ENCODE data around the gene TRAF2.

TRAF2 gene

DNA sequence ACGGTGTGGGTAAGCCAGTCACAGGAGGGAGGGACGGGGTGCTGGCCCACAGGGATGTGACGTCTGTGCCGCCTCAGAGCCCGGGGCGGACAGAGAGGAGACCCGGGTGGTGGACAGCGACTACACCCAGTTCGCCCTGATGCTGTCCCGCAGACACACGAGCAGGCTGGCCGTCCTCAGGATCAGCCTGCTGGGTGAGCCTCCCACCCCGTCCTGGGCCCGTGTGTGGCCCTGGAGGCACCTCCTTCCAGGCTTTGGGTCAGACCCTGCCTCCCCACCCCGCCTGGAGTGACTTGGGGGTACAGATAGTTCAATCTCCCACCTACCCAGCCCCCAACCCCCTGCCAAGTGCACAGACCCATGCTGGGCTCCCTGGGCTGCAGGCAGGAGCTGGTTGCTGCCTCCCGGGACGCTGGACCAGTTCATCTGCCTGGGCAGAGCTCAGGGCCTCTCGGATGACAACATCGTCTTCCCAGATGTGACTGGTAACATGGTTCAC lies 67.5 kb downstream of the TRAF2 start:
- no peak overlapping the region for H3K4me3 ChIP-seq (ENCODE audit: extremely low read depth, insufficient read depth, low read length, poor library complexity, severe bottlenecking)
- no peak overlapping the region for H3K27ac ChIP-seq (ENCODE audit: low read depth, low read length, severe bottlenecking)
- WGBS, 2 experiments (ENCODE audit: insufficient coverage in 2 of 2), result 85 to 88% methylated on average over 11 to 18 of the region's 19 CpGs
- H3K9me3 ChIP-seq (ENCODE audit: control insufficient read depth, low read length), result peaks cover 3% of the 10 kb centered on the region
- H3K4me1 ChIP-seq (ENCODE audit: control insufficient read depth, insufficient read depth, low read length, poor library complexity, severe bottlenecking), result no peaks in the 10 kb centered on the region
- no peaks in the 10 kb centered on the region for H3K36me3 ChIP-seq (ENCODE audit: control insufficient read depth, insufficient read depth, low read length)

- H3K9me3 ChIP-seq (ENCODE audit: control insufficient read depth, low read length), result peaks cover 3% of the 10 kb centered on the region
- no peaks in the 10 kb centered on the region for H3K36me3 ChIP-seq (ENCODE audit: control insufficient read depth, insufficient read depth, low read length)
- WGBS, 2 experiments (ENCODE audit: insufficient coverage in 2 of 2), result 83 to 88% methylated on average over 15 to 18 of the region's 25 CpGs
- no peaks in the 10 kb centered on the region for H3K4me1 ChIP-seq (ENCODE audit: control insufficient read depth, insufficient read depth, low read length, poor library complexity, severe bottlenecking)
- H3K27ac ChIP-seq (ENCODE audit: low read depth, low read length, severe bottlenecking), result no peak overlapping the region
- H3K4me3 ChIP-seq (ENCODE audit: extremely low read depth, insufficient read depth, low read length, poor library complexity, severe bottlenecking), result no peak overlapping the region
These were observed 68.2 kb downstream of the TRAF2 start for GRCh38 chr9:136954270-136955083.

DNA sequence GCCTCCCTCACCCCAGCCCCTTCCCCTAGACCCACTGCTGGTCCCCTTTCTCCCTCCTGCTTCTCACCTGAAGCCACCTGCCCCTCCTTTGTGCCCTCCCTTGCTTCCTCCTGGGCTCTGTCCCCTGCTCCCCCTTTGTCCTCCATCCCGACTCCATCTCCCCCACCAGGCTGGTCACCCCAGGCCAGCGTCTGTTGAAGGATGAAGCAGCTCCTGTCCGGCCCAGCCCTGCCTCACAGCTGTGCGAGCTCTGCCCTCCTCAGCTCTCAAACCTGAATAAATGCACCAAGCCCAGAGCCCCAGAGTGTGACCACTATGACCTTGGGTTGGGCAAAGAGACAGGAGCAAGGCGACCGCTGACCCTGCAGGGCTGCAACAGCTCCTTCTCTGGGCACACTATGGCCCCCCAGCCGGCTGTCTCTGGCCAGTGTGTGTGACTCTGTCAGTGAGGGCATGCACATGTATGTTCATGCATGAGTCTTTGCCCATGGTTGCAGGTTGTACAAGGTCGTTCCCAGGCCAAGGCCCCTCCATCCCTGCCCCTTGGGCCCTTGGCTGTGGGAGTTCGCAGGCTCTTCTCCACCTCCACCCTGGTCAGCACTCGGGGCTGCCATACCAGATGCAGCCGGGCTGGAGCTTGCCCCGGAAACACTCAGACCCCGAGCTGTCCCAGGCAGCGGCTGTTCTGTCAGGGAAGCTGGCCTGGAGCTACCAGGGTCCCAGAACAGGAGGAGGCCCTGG lies 69.1 kb downstream of the TRAF2 start:
- 84 to 90% methylated on average over 13 of the region's 14 CpGs for WGBS, 2 experiments (ENCODE audit: insufficient coverage in 2 of 2)
- H3K36me3 ChIP-seq (ENCODE audit: control insufficient read depth, insufficient read depth, low read length), result no peaks in the 10 kb centered on the region
- peaks cover 3% of the 10 kb centered on the region for H3K9me3 ChIP-seq (ENCODE audit: control insufficient read depth, low read length)
- no peak overlapping the region for H3K4me3 ChIP-seq (ENCODE audit: extremely low read depth, insufficient read depth, low read length, poor library complexity, severe bottlenecking)
- H3K27ac ChIP-seq (ENCODE audit: low read depth, low read length, severe bottlenecking), result no peak overlapping the region
- no peaks in the 10 kb centered on the region for H3K4me1 ChIP-seq (ENCODE audit: control insufficient read depth, insufficient read depth, low read length, poor library complexity, severe bottlenecking)

DNA sequence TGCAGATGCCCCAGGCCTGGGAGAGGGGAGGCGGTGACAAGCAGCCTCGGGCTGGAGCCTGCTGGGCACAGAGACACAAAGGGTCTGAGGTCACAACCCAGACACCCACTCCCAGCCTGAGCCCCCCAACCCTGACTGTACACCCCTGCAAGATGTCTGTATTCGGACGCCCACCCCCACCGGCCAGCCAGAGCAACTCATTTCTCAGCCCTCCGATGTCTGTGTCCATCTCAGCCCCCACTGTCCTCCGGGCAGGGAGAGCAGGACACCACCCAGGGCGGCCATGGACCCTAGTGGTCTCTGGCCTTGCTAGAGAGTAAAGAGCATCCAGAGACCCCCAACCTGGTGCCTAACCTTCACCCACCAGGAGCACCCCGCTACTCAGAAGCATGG lies 69.6 kb downstream of the TRAF2 start:
- 100% methylated on average over 2 to 7 of the region's 9 CpGs for WGBS, 2 experiments (ENCODE audit: insufficient coverage in 2 of 2)
- H3K9me3 ChIP-seq (ENCODE audit: control insufficient read depth, low read length), result peaks cover 3% of the 10 kb centered on the region

GRCh38 chr9:136956604-136957003 lies 70.3 kb downstream of the TRAF2 start:
- no peak overlapping the region for H3K27ac ChIP-seq (ENCODE audit: low read depth, low read length, severe bottlenecking)
- WGBS, 2 experiments (ENCODE audit: insufficient coverage in 2 of 2), result 85 to 93% methylated on average over 4 of the region's 4 CpGs
- H3K4me1 ChIP-seq (ENCODE audit: control insufficient read depth, insufficient read depth, low read length, poor library complexity, severe bottlenecking), result peaks cover 3% of the 10 kb centered on the region
- no peaks in the 10 kb centered on the region for H3K36me3 ChIP-seq (ENCODE audit: control insufficient read depth, insufficient read depth, low read length)
- no peak overlapping the region for H3K4me3 ChIP-seq (ENCODE audit: extremely low read depth, insufficient read depth, low read length, poor library complexity, severe bottlenecking)
- H3K9me3 ChIP-seq (ENCODE audit: control insufficient read depth, low read length), result peaks cover 3% of the 10 kb centered on the region

More for the DNA sequence above, 69.6 kb downstream of the TRAF2 start:
- no peaks in the 10 kb centered on the region for H3K36me3 ChIP-seq (ENCODE audit: control insufficient read depth, insufficient read depth, low read length)
- H3K27ac ChIP-seq (ENCODE audit: low read depth, low read length, severe bottlenecking), result no peak overlapping the region
- no peak overlapping the region for H3K4me3 ChIP-seq (ENCODE audit: extremely low read depth, insufficient read depth, low read length, poor library complexity, severe bottlenecking)
- H3K4me1 ChIP-seq (ENCODE audit: control insufficient read depth, insufficient read depth, low read length, poor library complexity, severe bottlenecking), result peaks cover under 1% of the 10 kb centered on the region

- Histone ChIP-seq H3K4me1 (ENCODE audit: control insufficient read depth, insufficient read depth, low read length, poor library complexity, severe bottlenecking) (peaks cover 3% of the 10 kb centered on the region), H3K36me3 (ENCODE audit: control insufficient read depth, insufficient read depth, low read length) (no peaks in the 10 kb centered on the region), H3K4me3 (ENCODE audit: extremely low read depth, insufficient read depth, low read length, poor library complexity, severe bottlenecking) (no peak overlapping the region), H3K9me3 (ENCODE audit: control insufficient read depth, low read length) (peaks cover 3% of the 10 kb centered on the region), H3K27ac (ENCODE audit: low read depth, low read length, severe bottlenecking) (no peak overlapping the region)
- 83 to 88% methylated on average over 1 of the region's 1 CpG for WGBS, 2 experiments (ENCODE audit: insufficient coverage in 2 of 2)
These were observed 71.1 kb downstream of the TRAF2 start for GRCh38 chr9:136957461-136957860.

DNA sequence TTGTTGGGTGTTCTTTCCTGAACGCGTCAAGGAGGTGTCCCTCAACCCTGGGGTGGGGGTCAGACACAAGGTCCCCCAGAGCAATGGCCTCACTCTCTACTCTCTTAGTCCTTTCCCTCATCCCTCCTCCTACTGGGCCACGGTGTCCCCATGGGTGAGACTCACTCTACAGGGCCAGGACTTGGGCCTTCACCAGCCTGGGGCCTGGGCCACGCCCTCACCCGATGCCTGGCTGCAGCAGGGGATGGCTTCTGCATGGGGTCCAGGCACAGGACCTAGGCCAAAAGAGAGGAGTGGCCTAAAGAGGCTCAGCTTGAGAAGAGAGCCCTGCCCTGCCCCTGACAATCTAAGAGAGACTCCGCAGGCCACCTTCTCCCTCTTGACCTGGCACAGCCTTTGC lies 71.6 kb downstream of the TRAF2 start:
- Histone ChIP-seq H3K4me1 (ENCODE audit: control insufficient read depth, insufficient read depth, low read length, poor library complexity, severe bottlenecking) (peaks cover 3% of the 10 kb centered on the region), H3K36me3 (ENCODE audit: control insufficient read depth, insufficient read depth, low read length) (no peaks in the 10 kb centered on the region), H3K9me3 (ENCODE audit: control insufficient read depth, low read length) (peaks cover 3% of the 10 kb centered on the region), H3K4me3 (ENCODE audit: extremely low read depth, insufficient read depth, low read length, poor library complexity, severe bottlenecking) (no peak overlapping the region), H3K27ac (ENCODE audit: low read depth, low read length, severe bottlenecking) (no peak overlapping the region)
- WGBS, 2 experiments (ENCODE audit: insufficient coverage in 2 of 2), result 86 to 94% methylated on average over 4 to 5 of the region's 6 CpGs

GRCh38 chr9:136958473-136958872 lies 72.2 kb downstream of the TRAF2 start:
- Histone ChIP-seq H3K36me3 (ENCODE audit: control insufficient read depth, insufficient read depth, low read length) (no peaks in the 10 kb centered on the region), H3K4me3 (ENCODE audit: extremely low read depth, insufficient read depth, low read length, poor library complexity, severe bottlenecking) (no peak overlapping the region), H3K4me1 (ENCODE audit: control insufficient read depth, insufficient read depth, low read length, poor library complexity, severe bottlenecking) (peaks cover 3% of the 10 kb centered on the region), H3K27ac (ENCODE audit: low read depth, low read length, severe bottlenecking) (no peak overlapping the region), H3K9me3 (ENCODE audit: control insufficient read depth, low read length) (peaks cover 3% of the 10 kb centered on the region)
- 80 to 82% methylated on average over 6 to 7 of the region's 7 CpGs for WGBS, 2 experiments (ENCODE audit: insufficient coverage in 2 of 2)

DNA sequence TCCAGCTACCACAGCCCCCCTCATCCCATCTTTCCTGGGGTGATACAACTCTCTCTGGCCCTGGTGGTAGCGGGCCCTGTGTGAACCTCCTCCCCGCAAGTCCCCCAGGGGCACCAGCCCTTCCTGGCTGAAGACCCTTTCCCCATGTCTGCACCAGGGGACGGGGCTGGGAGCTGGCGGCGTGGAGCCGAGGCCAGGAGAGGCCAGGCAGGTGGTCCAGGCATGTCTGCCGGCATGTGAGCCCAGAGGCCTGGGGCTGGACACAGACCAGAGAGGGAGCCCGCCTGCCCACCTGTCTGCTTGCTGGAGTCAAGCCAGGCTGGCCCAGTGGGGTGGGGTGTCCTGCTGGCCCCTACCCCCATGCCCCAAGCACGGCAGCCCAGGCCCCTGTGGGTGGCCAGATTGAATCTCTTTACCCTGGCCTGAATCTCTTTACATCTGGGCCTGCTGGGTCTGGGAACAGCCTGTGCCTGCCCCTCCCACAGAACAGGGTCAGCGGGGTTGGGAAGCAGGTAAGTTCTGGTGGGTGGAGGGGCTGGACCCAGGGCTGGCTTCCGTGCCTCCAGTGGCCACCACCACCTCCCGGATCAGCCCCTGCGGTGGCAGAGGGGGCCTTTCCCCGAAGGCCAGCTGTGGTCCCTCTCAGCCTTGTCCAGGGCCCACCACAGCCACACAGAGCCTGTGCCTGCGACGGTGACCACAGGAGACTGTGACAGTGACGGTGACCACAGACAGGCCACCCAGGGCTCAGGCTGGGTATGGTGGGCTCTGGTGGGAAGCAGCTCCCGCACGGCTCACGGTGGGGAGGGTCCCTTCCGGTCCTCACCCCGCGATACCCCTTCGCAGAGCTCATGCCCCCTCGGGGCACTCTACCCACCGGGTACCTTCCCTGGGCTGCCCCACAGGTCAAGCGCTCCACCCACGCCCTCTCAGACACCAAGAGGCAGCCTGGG lies 72.9 kb downstream of the TRAF2 start:
- H3K36me3 ChIP-seq (ENCODE audit: control insufficient read depth, insufficient read depth, low read length), result no peaks in the 10 kb centered on the region
- no peak overlapping the region for H3K27ac ChIP-seq (ENCODE audit: low read depth, low read length, severe bottlenecking)
- peaks cover 3% of the 10 kb centered on the region for H3K4me1 ChIP-seq (ENCODE audit: control insufficient read depth, insufficient read depth, low read length, poor library complexity, severe bottlenecking)
- WGBS, 2 experiments (ENCODE audit: insufficient coverage in 2 of 2), result 91% methylated on average over 25 to 26 of the region's 28 CpGs
- no peak overlapping the region for H3K4me3 ChIP-seq (ENCODE audit: extremely low read depth, insufficient read depth, low read length, poor library complexity, severe bottlenecking)
- H3K9me3 ChIP-seq (ENCODE audit: control insufficient read depth, low read length), result peaks cover 3% of the 10 kb centered on the region

DNA sequence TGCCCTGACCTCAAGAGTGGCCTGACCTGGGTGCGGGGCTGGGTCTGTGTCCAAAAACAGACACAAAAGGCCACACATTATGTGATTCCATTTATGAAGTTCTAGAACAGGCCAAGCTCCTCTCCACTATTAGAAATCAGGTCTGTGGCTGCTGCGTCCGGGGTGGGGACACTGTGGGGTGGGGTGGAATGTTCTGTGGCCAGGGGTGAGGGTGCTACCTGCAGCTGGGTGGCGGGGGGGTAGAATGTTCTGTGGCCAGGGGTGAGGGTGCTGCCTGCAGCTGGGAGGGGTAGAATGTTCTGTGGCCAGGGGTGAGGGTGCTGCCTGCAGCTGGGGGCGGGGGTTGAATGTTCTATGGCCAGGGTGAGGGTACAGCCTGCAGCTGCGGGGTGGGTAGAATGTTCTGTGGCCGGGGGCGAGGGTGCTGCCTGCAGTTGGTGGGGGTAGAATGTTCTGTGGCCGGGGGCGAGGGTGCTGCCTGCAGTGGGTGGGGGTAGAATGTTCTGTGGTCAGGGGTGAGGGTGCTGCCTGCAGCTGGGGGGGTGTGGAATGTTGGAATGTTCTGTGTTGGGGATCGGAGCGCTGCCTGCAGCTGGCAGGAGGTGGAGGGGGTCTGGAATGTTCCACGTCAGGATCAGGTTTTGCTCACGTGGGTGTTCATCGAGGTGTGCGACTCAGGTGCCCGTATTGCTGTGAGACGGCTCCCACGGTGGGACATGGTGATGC lies 74.1 kb downstream of the TRAF2 start:
- no peaks in the 10 kb centered on the region for H3K36me3 ChIP-seq (ENCODE audit: control insufficient read depth, insufficient read depth, low read length)
- H3K9me3 ChIP-seq (ENCODE audit: control insufficient read depth, low read length), result peaks cover 3% of the 10 kb centered on the region
- no peak overlapping the region for H3K27ac ChIP-seq (ENCODE audit: low read depth, low read length, severe bottlenecking)
- whole genome bisulfite sequencing, 2 experiments (ENCODE audit: insufficient coverage in 2 of 2), result 94 to 96% methylated on average over 10 to 11 of the region's 19 CpGs
- peaks cover 3% of the 10 kb centered on the region for H3K4me1 ChIP-seq (ENCODE audit: control insufficient read depth, insufficient read depth, low read length, poor library complexity, severe bottlenecking)
- no peak overlapping the region for H3K4me3 ChIP-seq (ENCODE audit: extremely low read depth, insufficient read depth, low read length, poor library complexity, severe bottlenecking)

Measured in mesodermal cell (in vitro differentiated cells).